Measurements from ENCODE around the gene PPP2R5B.

The PPP2R5B gene

GRCh38 chr11:64923944-64924909 is at the start of gene PPP2R5B:
Gene PPP2R5B, plus strand, starts transcription at chr11:64924689. Its CDS starts 1,046 bp downstream, at chr11:64925735.
- DNase-seq: peak; percentile 90

- no peak for DNase-seq
Measured at GRCh38 chr11:64875369-64876228, 48.9 kb upstream of the PPP2R5B start.

GRCh38 chr11:64876229-64876750 is 48.2 kb upstream of the PPP2R5B start:
- DNase-seq: peak; percentile 69

- no peak for DNase-seq
Measured at GRCh38 chr11:64876835-64877341, 47.6 kb upstream of the PPP2R5B start.

GRCh38 chr11:64877390-64878222 is 46.9 kb upstream of the PPP2R5B start:
- DNase-seq: peak; percentile 50

GRCh38 chr11:64878223-64878493 is 46.3 kb upstream of the PPP2R5B start:
- no peak for DNase-seq

- peak; percentile 100 for DNase-seq
Measured at GRCh38 chr11:64878494-64879243, 45.8 kb upstream of the PPP2R5B start, which contains the start of gene EHD1. Gene EHD1, minus strand, starts transcription at chr11:64878621. Its CDS starts 157 bp downstream, at chr11:64878464.

GRCh38 chr11:64879244-64879900 is 45.1 kb upstream of the PPP2R5B start:
- DNase-seq: peak; percentile 26

- no peak for DNase-seq
Measured at GRCh38 chr11:64880240-64881001, 44.1 kb upstream of the PPP2R5B start.

GRCh38 chr11:64881476-64881875 is 43.0 kb upstream of the PPP2R5B start:
- no peak for DNase-seq

GRCh38 chr11:64882243-64882642 is 42.2 kb upstream of the PPP2R5B start:
- no peak for DNase-seq

- no peak for DNase-seq
Measured at GRCh38 chr11:64883575-64883974, 40.9 kb upstream of the PPP2R5B start.

GRCh38 chr11:64884019-64884418 is 40.5 kb upstream of the PPP2R5B start:
- no peak for DNase-seq

GRCh38 chr11:64885367-64886286 is 38.9 kb upstream of the PPP2R5B start:
- peak; percentile 50 for DNase-seq

GRCh38 chr11:64887234-64887756 is 37.2 kb upstream of the PPP2R5B start:
- no peak for DNase-seq

GRCh38 chr11:64887757-64888405 is 36.6 kb upstream of the PPP2R5B start:
- peak; percentile 90 for DNase-seq

- no peak for DNase-seq
Measured at GRCh38 chr11:64888406-64888728, 36.1 kb upstream of the PPP2R5B start.

Data from activated CD4-positive, alpha-beta T cell treated with anti-CD3 and anti-CD28 coated beads for 48 hours (primary cell).